Esophagus muscularis mucosa (tissue), 3 donors: ENCODE results near the gene ZNF793.

Experiments used
- CTCF ChIP-seq, 3 experiments: fragments of 200-600 bp in 2 of 3; fragments of 450-650 bp in 1 of 3; sonication (generic) in 2 of 3; IDR thresholded peaks; one replicate each; pipeline ENCODE4 v1.5.1; 2017 to 2019; ENCODE audit warnings: antibody characterized with exemption in 3 of 3, mild to moderate bottlenecking in 2 of 3, moderate library complexity in 1 of 3
- POLR2AphosphoS5 ChIP-seq, 2 donors: sonication (generic); formaldehyde crosslinking; IDR thresholded peaks; one replicate each; pipeline ENCODE4 v1.6.1; 2017; ENCODE audit warnings: antibody characterized with exemption in 2 of 2

- no peak for TF ChIP-seq CTCF (IDR thresholded peaks at IDR 0.05)
- peak; percentile 84 to 92 for TF ChIP-seq POLR2AphosphoS5 (IDR thresholded peaks at IDR 0.05)
These were observed 39.7 kb upstream of the ZNF793 start, which contains the start of gene ZNF569 for GRCh38 chr19:37466798-37467607.
